ENCODE results near the gene SLC6A16.

The SLC6A16 gene

GRCh38 chr19:49359851-49360820 lies 35.1 kb upstream of the SLC6A16 start:
- no peak for TF ChIP-seq CTCF (IDR thresholded peaks at IDR 0.05; ENCODE audit: insufficient read depth, low read length, poor library complexity, severe bottlenecking)
- Histone ChIP-seq H3K27me3 (replicated peaks; ENCODE audit: control insufficient read depth, insufficient read depth, low read length) (peaks cover 1% of the 10 kb centered on the region; the same call in 1 of the 2 replicates), H3K36me3 (ENCODE audit: control insufficient read depth, insufficient read depth, low read length) (no peaks in the 10 kb centered on the region), H3K4me3 (replicated peaks; ENCODE audit: low read depth, low read length) (no peak overlapping the region)
- DNase-seq (ENCODE audit: extremely low read depth, insufficient read length) = no peak

DNA sequence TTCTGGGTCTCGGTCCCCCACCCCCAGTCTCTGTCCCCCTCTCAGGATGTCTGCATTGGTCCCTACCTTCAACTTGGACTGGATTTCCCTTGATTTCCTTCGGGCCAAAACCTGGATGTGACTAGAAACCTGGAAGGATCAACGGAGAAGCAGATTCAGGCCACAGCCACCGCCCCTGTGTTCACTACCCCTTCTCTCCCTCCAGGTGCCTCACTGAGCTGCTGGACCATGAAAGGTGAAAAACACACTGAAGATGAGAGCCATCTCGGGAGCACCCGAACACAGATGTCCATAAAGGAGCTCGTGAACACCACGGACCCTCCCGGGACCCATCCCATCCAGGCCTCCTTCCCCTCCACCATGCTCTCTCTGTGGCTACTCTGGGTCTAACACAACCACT lies 32.2 kb upstream of the SLC6A16 start:
- peaks cover 1% of the 10 kb centered on the region; the same call in 1 of the 2 replicates for H3K27me3 ChIP-seq (replicated peaks; ENCODE audit: control insufficient read depth, insufficient read depth, low read length)
- no peak overlapping the region for H3K4me3 ChIP-seq (replicated peaks; ENCODE audit: low read depth, low read length)
- no peaks in the 10 kb centered on the region for H3K36me3 ChIP-seq (ENCODE audit: control insufficient read depth, insufficient read depth, low read length)
- DNase-seq (ENCODE audit: extremely low read depth, insufficient read length) = no peak
- TF ChIP-seq CTCF (IDR thresholded peaks at IDR 0.05; ENCODE audit: insufficient read depth, low read length, poor library complexity, severe bottlenecking) = no peak

DNA sequence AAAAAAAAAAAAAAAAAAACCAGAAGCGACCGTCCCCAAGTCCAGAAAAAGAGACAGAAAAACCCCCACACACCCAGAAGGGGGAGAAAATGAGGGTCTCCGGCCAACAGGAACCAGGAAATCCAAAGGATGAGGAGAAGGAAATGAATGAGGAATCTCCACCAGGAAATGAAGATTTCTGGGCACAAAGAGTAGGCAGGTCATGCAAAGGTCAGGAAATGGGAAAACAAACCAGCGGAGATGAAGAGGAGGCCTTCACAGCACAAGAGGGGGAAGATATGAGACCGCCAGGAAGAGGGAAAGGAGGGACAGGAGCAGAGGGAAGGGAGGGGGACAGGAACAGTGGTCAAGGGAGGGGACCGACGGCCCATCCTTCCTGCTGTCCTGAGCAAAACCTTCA lies 31.4 kb upstream of the SLC6A16 start:
- DNase-seq (ENCODE audit: extremely low read depth, insufficient read length) = no peak
- Histone ChIP-seq H3K36me3 (ENCODE audit: control insufficient read depth, insufficient read depth, low read length) (no peaks in the 10 kb centered on the region), H3K4me3 (replicated peaks; ENCODE audit: low read depth, low read length) (no peak overlapping the region), H3K27me3 (replicated peaks; ENCODE audit: control insufficient read depth, insufficient read depth, low read length) (peaks cover 1% of the 10 kb centered on the region; the same call in 1 of the 2 replicates)
- no peak for TF ChIP-seq CTCF (IDR thresholded peaks at IDR 0.05; ENCODE audit: insufficient read depth, low read length, poor library complexity, severe bottlenecking)

- TF ChIP-seq CTCF (IDR thresholded peaks at IDR 0.05; ENCODE audit: insufficient read depth, low read length, poor library complexity, severe bottlenecking) = no peak
- Histone ChIP-seq H3K4me3 (replicated peaks; ENCODE audit: low read depth, low read length) (no peak overlapping the region), H3K27me3 (replicated peaks; ENCODE audit: control insufficient read depth, insufficient read depth, low read length) (peaks cover 1% of the 10 kb centered on the region; the same call in 1 of the 2 replicates), H3K36me3 (ENCODE audit: control insufficient read depth, insufficient read depth, low read length) (no peaks in the 10 kb centered on the region)
- no peak for DNase-seq (ENCODE audit: extremely low read depth, insufficient read length)
These were observed 30.9 kb upstream of the SLC6A16 start for GRCh38 chr19:49355909-49356353.

DNA sequence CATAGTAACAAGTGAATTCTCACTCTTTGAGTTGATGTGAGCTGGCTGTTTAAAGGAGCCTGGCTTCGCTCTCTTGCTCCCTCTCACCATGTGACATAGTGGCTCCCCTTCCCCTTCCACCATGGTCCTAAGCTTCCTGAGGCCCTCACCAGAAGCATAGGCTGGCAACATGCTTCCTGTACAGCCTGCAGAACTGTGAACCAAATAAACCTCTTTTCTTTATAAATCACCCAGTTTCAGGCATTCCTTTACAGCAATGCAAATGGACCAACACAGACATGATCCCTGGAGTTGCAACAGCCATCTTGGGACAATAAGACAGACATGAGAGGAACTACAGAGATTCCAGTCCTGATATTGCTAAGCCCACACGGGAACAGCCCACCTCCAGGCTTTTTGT lies 24.6 kb upstream of the SLC6A16 start:
- TF ChIP-seq CTCF (IDR thresholded peaks at IDR 0.05; ENCODE audit: insufficient read depth, low read length, poor library complexity, severe bottlenecking) = no peak
- no peak for DNase-seq (ENCODE audit: extremely low read depth, insufficient read length)
- H3K4me3 ChIP-seq (replicated peaks; ENCODE audit: low read depth, low read length) = no peak overlapping the region
- H3K27me3 ChIP-seq (replicated peaks; ENCODE audit: control insufficient read depth, insufficient read depth, low read length) = no peaks in the 10 kb centered on the region; the same call in 1 of the 2 replicates
- H3K36me3 ChIP-seq (ENCODE audit: control insufficient read depth, insufficient read depth, low read length) = no peaks in the 10 kb centered on the region
